GM23338 (cell line): ENCODE measurements around the gene FCRL6. TPM values are rescaled to one million over a fixed set of nuclear protein-coding genes. Genes with fewer than 3 reads are reported as not detected.

Experiments used
- ATAC-seq: fragments of 200-7000 bp; cut with Tn5 transposase; 3 replicates; pipeline ENCODE4 v1.9.1; 2020
- DNase-seq: peaks from one replicate; pipeline ENCODE4 v3.0.0-alpha.2; 2015; ENCODE audit warnings: low spot score
- H2AFZ ChIP-seq: fragments of 200-600 bp; sonication (generic); 2 replicates; pipeline ENCODE4 v1.8.0; 2016; ENCODE audit warnings: antibody characterized with exemption, mild to moderate bottlenecking, moderate library complexity
- H3F3A ChIP-seq: fragments of 200-600 bp; sonication (generic); replicated peaks from 2 replicates; pipeline ENCODE4 v1.8.0; 2017; ENCODE audit warnings: antibody characterized with exemption, mixed run types, low read depth
- H3K27ac ChIP-seq: fragments of 200-600 bp; sonication (generic); 2 replicates; pipeline ENCODE4 v1.6.1; 2016; ENCODE audit warnings: low read depth
- H3K27me3 ChIP-seq: fragments of 200-600 bp; sonication (generic); 2 replicates; pipeline ENCODE4 v1.8.0; 2016; ENCODE audit warnings: mild to moderate bottlenecking, mixed run types, moderate library complexity; ENCODE audit not compliant: insufficient read depth
- H3K36me3 ChIP-seq: fragments of 200-600 bp; sonication (generic); 2 replicates; pipeline ENCODE4 v1.8.0; 2016; ENCODE audit warnings: mild to moderate bottlenecking; ENCODE audit not compliant: insufficient read depth
- H3K4me1 ChIP-seq: fragments of 200-600 bp; sonication (generic); 2 replicates; pipeline ENCODE4 v1.8.0; 2016; ENCODE audit warnings: mild to moderate bottlenecking, moderate library complexity; ENCODE audit not compliant: insufficient read depth
- H3K4me2 ChIP-seq: fragments of 200-600 bp; sonication (generic); 2 replicates; pipeline ENCODE4 v1.7.1; 2017; ENCODE audit warnings: mixed run types
- H3K4me3 ChIP-seq: fragments of 200-600 bp; sonication (generic); 2 replicates; pipeline ENCODE4 v1.6.1; 2016; ENCODE audit warnings: mixed run types
- H3K79me2 ChIP-seq: fragments of 200-600 bp; sonication (generic); replicated peaks from 2 replicates; pipeline ENCODE4 v1.8.0; 2017; ENCODE audit warnings: mild to moderate bottlenecking; ENCODE audit not compliant: insufficient read depth
- H3K9me2 ChIP-seq: fragments of 200-600 bp; sonication (generic); 2 replicates; pipeline ENCODE4 v1.8.0; 2017; ENCODE audit not compliant: insufficient read depth
- H4K20me1 ChIP-seq: fragments of 200-600 bp; sonication (generic); replicated peaks from 2 replicates; pipeline ENCODE4 v1.8.0; 2017; ENCODE audit warnings: mild to moderate bottlenecking; ENCODE audit not compliant: insufficient read depth
- H3K27ac Mint-ChIP-seq: 2 replicates; pipeline ENCODE4 v1.8.0; 2020; ENCODE audit warnings: inconsistent platforms, mild to moderate bottlenecking, moderate library complexity, mixed read lengths
- H3K27me3 Mint-ChIP-seq: 3 replicates; pipeline ENCODE4 v1.8.0; 2022; ENCODE audit warnings: low read depth, mild to moderate bottlenecking, moderate library complexity, mixed read lengths, inconsistent platforms; ENCODE audit not compliant: insufficient read depth, poor library complexity
- H3K36me3 Mint-ChIP-seq: 3 replicates; pipeline ENCODE4 v1.8.0; 2021; ENCODE audit warnings: low read depth, mild to moderate bottlenecking, inconsistent platforms, moderate library complexity, mixed read lengths
- H3K4me1 Mint-ChIP-seq: 3 replicates; pipeline ENCODE4 v1.8.0; 2020; ENCODE audit warnings: mild to moderate bottlenecking, inconsistent platforms, mixed read lengths
- H3K4me3 Mint-ChIP-seq: 3 replicates; pipeline ENCODE4 v1.8.0; 2021; ENCODE audit warnings: moderate library complexity, mild to moderate bottlenecking, inconsistent platforms, mixed read lengths
- H3K9me3 Mint-ChIP-seq: 3 replicates; pipeline ENCODE4 v1.8.0; 2020; ENCODE audit warnings: moderate library complexity, mild to moderate bottlenecking, inconsistent platforms, mixed read lengths
- CREB1 ChIP-seq: fragments of 250-450 bp; sonication (Bioruptor Pico); IDR thresholded peaks from 2 replicates; pipeline ENCODE4 v1.5.0; 2020; ENCODE audit warnings: low read depth, mild to moderate bottlenecking, moderate library complexity
- EZH2 ChIP-seq: fragments of 200-600 bp; sonication (generic); IDR thresholded peaks from one replicate; pipeline ENCODE4 v1.8.0; 2017; ENCODE audit warnings: antibody characterized with exemption, mild to moderate bottlenecking, low read depth; ENCODE audit not compliant: unreplicated experiment
- EZH2phosphoT487 ChIP-seq: fragments of 200-600 bp; sonication (generic); IDR thresholded peaks from one replicate; pipeline ENCODE4 v1.8.1; 2018; ENCODE audit warnings: antibody characterized with exemption; ENCODE audit not compliant: unreplicated experiment
- JUNB ChIP-seq: IDR thresholded peaks from one replicate; pipeline ENCODE4 v1.6.1; 2016; ENCODE audit warnings: antibody characterized with exemption; ENCODE audit not compliant: unreplicated experiment
- POLR2AphosphoS5 ChIP-seq: IDR thresholded peaks from 2 replicates; pipeline ENCODE4 v1.6.1; 2016; ENCODE audit warnings: antibody characterized with exemption, low read depth
- STAT1 ChIP-seq: IDR thresholded peaks from one replicate; pipeline ENCODE4 v1.6.1; 2016; ENCODE audit warnings: antibody characterized with exemption; ENCODE audit not compliant: unreplicated experiment
- ZNF114 ChIP-seq: fragments of 250-450 bp; sonication (Bioruptor Pico); IDR thresholded peaks from 2 replicates; pipeline ENCODE4 v1.5.0; 2020; ENCODE audit warnings: mild to moderate bottlenecking, moderate library complexity
- polyA plus RNA-seq: library from polyadenylated mRNA; unstranded; fragments of >200 nt; fragmentation: Nextera tagmentation; extraction: Ambion mirVana; gene quantifications from 2 replicates; pipeline ENCODE4 v1.2.1, GENCODE V29; 2016
- total RNA-seq: library from RNA; depleted of rRNA; stranded (reverse); fragments of >200 nt; shearing (Covaris generic); gene quantifications from 2 replicates; pipeline ENCODE4 v1.2.3, GENCODE V29; 2014
- TF ChIP-seq, protein P1 (sequence below): fragments of 250-450 bp; sonication (Bioruptor Pico); IDR thresholded peaks from 2 replicates; pipeline ENCODE4 v1.5.0; 2020; ENCODE audit warnings: mild to moderate bottlenecking, moderate library complexity
- TF ChIP-seq, protein P2 (sequence below): IDR thresholded peaks from one replicate; pipeline ENCODE4 v1.6.1; 2018; ENCODE audit warnings: antibody characterized with exemption; ENCODE audit not compliant: unreplicated experiment
- TF ChIP-seq, protein P3 (sequence below), 2 experiments: fragments of 200-600 bp in 1 of 2; sonication (generic) in 1 of 2; conservative IDR thresholded peaks; 2 replicates each; pipeline versions ENCODE4 v1.5.1 to v1.6.1; 2016 to 2017; ENCODE audit warnings: antibody characterized with exemption in 2 of 2, low read depth in 2 of 2, mild to moderate bottlenecking in 2 of 2, moderate library complexity in 1 of 2
- TF ChIP-seq, protein P4 (sequence below): IDR thresholded peaks from 2 replicates; pipeline ENCODE4 v1.6.1; 2016; ENCODE audit warnings: antibody characterized with exemption

The FCRL6 gene
- total and polyA plus RNA-seq, 2 experiments from 2014 or later, result not detected

DNA sequence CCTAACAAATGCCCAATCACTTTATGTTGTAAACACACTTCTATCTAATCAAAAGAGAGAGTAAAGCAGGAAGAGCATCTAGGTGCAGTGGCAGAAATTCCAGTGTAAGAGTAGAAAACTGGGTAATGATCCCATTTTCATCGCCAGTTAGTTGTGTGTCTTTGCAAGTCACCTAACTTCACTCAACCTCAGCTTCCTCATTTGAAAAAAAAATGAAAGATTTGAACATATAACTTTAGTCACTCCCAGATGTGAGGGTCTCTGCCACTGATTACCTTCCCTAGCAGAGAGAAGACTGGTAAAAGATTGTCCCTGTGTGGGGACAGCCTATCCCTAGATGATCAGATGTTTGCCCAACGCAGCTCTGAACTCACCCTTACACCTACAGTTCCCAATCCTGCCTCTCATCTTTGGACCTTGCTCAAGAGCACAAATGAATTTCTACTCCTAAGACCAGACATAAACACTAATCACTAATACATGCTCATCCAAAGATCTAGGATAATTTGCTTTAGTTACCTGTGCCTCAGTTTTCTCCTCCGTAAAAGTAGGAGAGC, 46.6 kb upstream of the FCRL6 start (continued):
- TF ChIP-seq, protein P1, sequence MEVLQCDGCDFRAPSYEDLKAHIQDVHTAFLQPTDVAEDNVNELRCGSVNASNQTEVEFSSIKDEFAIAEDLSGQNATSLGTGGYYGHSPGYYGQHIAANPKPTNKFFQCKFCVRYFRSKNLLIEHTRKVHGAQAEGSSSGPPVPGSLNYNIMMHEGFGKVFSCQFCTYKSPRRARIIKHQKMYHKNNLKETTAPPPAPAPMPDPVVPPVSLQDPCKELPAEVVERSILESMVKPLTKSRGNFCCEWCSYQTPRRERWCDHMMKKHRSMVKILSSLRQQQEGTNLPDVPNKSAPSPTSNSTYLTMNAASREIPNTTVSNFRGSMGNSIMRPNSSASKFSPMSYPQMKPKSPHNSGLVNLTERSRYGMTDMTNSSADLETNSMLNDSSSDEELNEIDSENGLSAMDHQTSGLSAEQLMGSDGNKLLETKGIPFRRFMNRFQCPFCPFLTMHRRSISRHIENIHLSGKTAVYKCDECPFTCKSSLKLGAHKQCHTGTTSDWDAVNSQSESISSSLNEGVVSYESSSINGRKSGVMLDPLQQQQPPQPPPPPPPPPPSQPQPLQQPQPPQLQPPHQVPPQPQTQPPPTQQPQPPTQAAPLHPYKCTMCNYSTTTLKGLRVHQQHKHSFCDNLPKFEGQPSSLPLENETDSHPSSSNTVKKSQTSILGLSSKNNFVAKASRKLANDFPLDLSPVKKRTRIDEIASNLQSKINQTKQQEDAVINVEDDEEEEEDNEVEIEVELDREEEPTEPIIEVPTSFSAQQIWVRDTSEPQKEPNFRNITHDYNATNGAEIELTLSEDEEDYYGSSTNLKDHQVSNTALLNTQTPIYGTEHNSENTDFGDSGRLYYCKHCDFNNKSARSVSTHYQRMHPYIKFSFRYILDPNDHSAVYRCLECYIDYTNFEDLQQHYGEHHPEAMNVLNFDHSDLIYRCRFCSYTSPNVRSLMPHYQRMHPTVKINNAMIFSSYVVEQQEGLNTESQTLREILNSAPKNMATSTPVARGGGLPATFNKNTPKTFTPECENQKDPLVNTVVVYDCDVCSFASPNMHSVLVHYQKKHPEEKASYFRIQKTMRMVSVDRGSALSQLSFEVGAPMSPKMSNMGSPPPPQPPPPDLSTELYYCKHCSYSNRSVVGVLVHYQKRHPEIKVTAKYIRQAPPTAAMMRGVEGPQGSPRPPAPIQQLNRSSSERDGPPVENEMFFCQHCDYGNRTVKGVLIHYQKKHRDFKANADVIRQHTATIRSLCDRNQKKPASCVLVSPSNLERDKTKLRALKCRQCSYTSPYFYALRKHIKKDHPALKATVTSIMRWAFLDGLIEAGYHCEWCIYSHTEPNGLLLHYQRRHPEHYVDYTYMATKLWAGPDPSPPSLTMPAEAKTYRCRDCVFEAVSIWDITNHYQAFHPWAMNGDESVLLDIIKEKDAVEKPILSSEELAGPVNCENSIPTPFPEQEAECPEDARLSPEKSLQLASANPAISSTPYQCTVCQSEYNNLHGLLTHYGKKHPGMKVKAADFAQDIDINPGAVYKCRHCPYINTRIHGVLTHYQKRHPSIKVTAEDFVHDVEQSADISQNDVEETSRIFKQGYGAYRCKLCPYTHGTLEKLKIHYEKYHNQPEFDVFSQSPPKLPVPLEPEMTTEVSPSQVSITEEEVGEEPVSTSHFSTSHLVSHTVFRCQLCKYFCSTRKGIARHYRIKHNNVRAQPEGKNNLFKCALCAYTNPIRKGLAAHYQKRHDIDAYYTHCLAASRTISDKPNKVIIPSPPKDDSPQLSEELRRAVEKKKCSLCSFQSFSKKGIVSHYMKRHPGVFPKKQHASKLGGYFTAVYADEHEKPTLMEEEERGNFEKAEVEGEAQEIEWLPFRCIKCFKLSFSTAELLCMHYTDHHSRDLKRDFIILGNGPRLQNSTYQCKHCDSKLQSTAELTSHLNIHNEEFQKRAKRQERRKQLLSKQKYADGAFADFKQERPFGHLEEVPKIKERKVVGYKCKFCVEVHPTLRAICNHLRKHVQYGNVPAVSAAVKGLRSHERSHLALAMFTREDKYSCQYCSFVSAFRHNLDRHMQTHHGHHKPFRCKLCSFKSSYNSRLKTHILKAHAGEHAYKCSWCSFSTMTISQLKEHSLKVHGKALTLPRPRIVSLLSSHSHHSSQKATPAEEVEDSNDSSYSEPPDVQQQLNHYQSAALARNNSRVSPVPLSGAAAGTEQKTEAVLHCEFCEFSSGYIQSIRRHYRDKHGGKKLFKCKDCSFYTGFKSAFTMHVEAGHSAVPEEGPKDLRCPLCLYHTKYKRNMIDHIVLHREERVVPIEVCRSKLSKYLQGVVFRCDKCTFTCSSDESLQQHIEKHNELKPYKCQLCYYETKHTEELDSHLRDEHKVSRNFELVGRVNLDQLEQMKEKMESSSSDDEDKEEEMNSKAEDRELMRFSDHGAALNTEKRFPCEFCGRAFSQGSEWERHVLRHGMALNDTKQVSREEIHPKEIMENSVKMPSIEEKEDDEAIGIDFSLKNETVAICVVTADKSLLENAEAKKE (CRISPR knock-in tag), result no peak
- TF ChIP-seq STAT1 (no peak), JUNB (no peak)

DNA sequence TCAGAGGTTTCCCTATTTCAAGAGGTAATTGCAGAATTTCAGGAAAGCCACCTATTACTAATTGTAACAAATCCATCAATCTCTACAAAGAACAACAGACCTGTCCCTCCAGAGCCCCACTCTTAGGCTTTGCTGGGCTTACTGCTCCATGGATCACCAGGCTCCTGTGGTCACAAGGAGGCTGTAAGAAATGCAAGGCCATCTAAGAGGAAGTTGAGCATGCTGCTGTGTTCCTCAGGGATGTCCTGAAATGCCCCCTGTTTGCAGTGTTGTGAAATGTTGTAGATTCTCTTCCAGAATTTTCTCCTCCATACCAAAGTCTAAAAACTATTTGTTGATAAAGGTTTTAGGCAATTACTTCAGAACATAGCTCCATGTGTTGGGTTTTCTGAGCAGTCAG, 45.8 kb upstream of the FCRL6 start:
- Histone ChIP-seq H3K79me2 (no peaks in the 10 kb centered on the region), H3K9me2 (0 out of 2 replicates have a peak, but pooled peaks cover 3% of the 10 kb centered on the region), H4K20me1 (no peaks in the 10 kb centered on the region), H3K4me2 (no peak overlapping the region), H3K4me3 (no peak overlapping the region), H3K36me3 (no peaks in the 10 kb centered on the region), H3F3A (no peaks in the 10 kb centered on the region), H2AFZ (no peak overlapping the region), H3K27ac (no peak overlapping the region), H3K27me3 (no peaks in the 10 kb centered on the region), H3K4me1 (no peaks in the 10 kb centered on the region)
- Mint-ChIP-seq H3K4me3 (no peak overlapping the region), H3K9me3 (no peaks in the 10 kb centered on the region), H3K27me3 (no peaks in the 10 kb centered on the region), H3K4me1 (no peaks in the 10 kb centered on the region), H3K27ac (no peak overlapping the region), H3K36me3 (no peaks in the 10 kb centered on the region)
- DNase-seq, result no peak
- ATAC-seq, result no peak
- no peak for TF ChIP-seq ZNF114 (CRISPR knock-in tag)
- no peak for TF ChIP-seq EZH2
- TF ChIP-seq, protein P2, sequence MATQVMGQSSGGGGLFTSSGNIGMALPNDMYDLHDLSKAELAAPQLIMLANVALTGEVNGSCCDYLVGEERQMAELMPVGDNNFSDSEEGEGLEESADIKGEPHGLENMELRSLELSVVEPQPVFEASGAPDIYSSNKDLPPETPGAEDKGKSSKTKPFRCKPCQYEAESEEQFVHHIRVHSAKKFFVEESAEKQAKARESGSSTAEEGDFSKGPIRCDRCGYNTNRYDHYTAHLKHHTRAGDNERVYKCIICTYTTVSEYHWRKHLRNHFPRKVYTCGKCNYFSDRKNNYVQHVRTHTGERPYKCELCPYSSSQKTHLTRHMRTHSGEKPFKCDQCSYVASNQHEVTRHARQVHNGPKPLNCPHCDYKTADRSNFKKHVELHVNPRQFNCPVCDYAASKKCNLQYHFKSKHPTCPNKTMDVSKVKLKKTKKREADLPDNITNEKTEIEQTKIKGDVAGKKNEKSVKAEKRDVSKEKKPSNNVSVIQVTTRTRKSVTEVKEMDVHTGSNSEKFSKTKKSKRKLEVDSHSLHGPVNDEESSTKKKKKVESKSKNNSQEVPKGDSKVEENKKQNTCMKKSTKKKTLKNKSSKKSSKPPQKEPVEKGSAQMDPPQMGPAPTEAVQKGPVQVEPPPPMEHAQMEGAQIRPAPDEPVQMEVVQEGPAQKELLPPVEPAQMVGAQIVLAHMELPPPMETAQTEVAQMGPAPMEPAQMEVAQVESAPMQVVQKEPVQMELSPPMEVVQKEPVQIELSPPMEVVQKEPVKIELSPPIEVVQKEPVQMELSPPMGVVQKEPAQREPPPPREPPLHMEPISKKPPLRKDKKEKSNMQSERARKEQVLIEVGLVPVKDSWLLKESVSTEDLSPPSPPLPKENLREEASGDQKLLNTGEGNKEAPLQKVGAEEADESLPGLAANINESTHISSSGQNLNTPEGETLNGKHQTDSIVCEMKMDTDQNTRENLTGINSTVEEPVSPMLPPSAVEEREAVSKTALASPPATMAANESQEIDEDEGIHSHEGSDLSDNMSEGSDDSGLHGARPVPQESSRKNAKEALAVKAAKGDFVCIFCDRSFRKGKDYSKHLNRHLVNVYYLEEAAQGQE, result no peak
- TF ChIP-seq POLR2AphosphoS5, result no peak
- TF ChIP-seq, protein P3, sequence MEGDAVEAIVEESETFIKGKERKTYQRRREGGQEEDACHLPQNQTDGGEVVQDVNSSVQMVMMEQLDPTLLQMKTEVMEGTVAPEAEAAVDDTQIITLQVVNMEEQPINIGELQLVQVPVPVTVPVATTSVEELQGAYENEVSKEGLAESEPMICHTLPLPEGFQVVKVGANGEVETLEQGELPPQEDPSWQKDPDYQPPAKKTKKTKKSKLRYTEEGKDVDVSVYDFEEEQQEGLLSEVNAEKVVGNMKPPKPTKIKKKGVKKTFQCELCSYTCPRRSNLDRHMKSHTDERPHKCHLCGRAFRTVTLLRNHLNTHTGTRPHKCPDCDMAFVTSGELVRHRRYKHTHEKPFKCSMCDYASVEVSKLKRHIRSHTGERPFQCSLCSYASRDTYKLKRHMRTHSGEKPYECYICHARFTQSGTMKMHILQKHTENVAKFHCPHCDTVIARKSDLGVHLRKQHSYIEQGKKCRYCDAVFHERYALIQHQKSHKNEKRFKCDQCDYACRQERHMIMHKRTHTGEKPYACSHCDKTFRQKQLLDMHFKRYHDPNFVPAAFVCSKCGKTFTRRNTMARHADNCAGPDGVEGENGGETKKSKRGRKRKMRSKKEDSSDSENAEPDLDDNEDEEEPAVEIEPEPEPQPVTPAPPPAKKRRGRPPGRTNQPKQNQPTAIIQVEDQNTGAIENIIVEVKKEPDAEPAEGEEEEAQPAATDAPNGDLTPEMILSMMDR (conservative IDR thresholded peaks at IDR 0.05; ENCODE audit: low read depth in 2 of 2), result no peak
- TF ChIP-seq CREB1, result no peak
- TF ChIP-seq, protein P4, sequence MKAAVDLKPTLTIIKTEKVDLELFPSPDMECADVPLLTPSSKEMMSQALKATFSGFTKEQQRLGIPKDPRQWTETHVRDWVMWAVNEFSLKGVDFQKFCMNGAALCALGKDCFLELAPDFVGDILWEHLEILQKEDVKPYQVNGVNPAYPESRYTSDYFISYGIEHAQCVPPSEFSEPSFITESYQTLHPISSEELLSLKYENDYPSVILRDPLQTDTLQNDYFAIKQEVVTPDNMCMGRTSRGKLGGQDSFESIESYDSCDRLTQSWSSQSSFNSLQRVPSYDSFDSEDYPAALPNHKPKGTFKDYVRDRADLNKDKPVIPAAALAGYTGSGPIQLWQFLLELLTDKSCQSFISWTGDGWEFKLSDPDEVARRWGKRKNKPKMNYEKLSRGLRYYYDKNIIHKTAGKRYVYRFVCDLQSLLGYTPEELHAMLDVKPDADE, result no peak
- TF ChIP-seq EZH2phosphoT487, result no peak
